B cell (primary cell): ENCODE measurements around the gene MBD6.

Source experiments
- EZH2 ChIP-seq: IDR thresholded peaks from 2 replicates; pipeline ENCODE4 v1.6.1; 2012; ENCODE audit warnings: borderline replicate concordance, low read depth, mild to moderate bottlenecking, moderate library complexity, low read length; ENCODE audit not compliant: insufficient read depth, poor library complexity, severe bottlenecking
- TF ChIP-seq, protein P1 (sequence below): fragments of 200-600 bp; IDR thresholded peaks from one replicate; pipeline ENCODE4 v1.8.0; 2022; ENCODE audit warnings: antibody characterized with exemption, mild to moderate bottlenecking

DNA sequence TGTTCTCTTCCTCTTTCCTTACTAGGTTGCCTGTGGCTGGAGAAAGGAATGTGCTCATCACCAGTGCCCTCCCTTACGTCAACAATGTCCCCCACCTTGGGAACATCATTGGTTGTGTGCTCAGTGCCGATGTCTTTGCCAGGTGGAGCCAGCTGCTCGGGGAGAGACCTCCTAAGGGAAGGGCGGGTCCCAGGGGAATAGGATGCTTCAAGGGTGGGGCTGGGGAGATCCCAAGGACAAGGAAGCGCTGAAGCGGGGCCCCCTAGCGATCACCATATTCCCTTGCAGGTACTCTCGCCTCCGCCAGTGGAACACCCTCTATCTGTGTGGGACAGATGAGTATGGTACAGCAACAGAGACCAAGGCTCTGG, 24.5 kb upstream of the MBD6 start:
- TF ChIP-seq, protein P1, sequence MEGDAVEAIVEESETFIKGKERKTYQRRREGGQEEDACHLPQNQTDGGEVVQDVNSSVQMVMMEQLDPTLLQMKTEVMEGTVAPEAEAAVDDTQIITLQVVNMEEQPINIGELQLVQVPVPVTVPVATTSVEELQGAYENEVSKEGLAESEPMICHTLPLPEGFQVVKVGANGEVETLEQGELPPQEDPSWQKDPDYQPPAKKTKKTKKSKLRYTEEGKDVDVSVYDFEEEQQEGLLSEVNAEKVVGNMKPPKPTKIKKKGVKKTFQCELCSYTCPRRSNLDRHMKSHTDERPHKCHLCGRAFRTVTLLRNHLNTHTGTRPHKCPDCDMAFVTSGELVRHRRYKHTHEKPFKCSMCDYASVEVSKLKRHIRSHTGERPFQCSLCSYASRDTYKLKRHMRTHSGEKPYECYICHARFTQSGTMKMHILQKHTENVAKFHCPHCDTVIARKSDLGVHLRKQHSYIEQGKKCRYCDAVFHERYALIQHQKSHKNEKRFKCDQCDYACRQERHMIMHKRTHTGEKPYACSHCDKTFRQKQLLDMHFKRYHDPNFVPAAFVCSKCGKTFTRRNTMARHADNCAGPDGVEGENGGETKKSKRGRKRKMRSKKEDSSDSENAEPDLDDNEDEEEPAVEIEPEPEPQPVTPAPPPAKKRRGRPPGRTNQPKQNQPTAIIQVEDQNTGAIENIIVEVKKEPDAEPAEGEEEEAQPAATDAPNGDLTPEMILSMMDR, result no peak
- no peak for TF ChIP-seq EZH2
